ENCODE measurements around the gene PXDN.
"Not testable (repeated sequence)": the region's sequence is repeated elsewhere in the genome, so short reads cannot be mapped to it uniquely, and the experiment has no call there.

PXDN gene

DNA sequence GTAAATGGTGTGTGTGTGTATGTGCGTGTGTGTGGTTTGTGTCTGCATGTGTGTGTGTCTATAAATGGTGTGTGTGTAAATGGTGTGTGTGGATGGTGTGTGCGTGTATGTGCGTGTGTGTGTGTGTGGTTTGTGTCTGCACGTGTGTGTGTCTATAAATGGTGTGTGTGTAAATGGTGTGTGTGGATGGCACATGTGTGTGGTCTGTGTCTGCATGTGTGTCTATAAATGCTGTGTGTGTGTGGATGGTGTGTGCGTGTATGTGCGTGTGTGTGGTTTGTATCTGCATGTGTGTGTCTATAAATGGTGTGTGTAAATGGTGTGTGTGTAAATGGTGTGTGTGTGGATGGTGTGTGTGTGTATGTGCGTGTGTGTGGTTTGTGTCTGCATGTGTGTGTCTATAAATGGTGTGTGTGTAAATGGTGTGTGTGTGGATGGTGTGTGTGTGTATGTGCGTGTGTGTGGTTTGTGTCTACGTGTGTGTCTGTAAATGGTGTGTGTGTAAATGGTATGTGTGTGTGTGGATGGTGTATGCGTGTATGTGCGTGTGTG lies 64.8 kb downstream of the PXDN start:
- H3K36me3 Mint-ChIP-seq (ENCODE audit: low read depth); H3K27ac Mint-ChIP-seq; intact Hi-C loops (cut with micrococcal nuclease); H3K9me3 Mint-ChIP-seq; H3K4me1 Mint-ChIP-seq (ENCODE audit: low read depth); H3K4me3 Mint-ChIP-seq; H3K27me3 Mint-ChIP-seq: not testable (repeated sequence)

- H3K4me3 Mint-ChIP-seq; H3K9me3 Mint-ChIP-seq; H3K27ac Mint-ChIP-seq; H3K4me1 Mint-ChIP-seq (ENCODE audit: low read depth); intact Hi-C loops (cut with micrococcal nuclease); H3K27me3 Mint-ChIP-seq; H3K36me3 Mint-ChIP-seq (ENCODE audit: low read depth): not testable (repeated sequence)
Observed at GRCh38 chr2:1679065-1679464, 65.2 kb downstream of the PXDN start.

DNA sequence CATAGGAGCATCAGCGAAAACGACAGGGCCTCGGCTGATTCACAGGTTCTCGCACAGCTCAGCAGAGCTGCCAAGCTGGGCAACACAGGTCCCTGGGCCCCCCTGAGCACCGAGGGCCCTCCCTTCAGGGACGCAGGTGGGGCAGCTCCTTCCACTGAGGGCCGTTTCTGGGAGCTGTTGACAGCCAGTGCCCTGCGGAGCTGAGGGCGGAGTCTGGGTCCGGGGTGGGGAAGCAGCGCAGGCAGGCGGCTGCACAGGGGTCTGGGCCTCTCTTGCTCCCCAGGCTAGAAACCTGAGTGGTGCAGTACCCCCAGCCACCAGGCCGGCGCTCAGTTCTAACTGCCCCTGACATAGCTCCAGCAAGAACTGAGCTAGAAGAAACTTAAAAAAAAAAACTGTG lies 65.7 kb downstream of the PXDN start:
- H3K4me1 Mint-ChIP-seq (ENCODE audit: low read depth): no peaks in the 10 kb centered on the region
- H3K9me3 Mint-ChIP-seq: no peaks in the 10 kb centered on the region
- intact Hi-C loops (cut with micrococcal nuclease): no loop called here

DNA sequence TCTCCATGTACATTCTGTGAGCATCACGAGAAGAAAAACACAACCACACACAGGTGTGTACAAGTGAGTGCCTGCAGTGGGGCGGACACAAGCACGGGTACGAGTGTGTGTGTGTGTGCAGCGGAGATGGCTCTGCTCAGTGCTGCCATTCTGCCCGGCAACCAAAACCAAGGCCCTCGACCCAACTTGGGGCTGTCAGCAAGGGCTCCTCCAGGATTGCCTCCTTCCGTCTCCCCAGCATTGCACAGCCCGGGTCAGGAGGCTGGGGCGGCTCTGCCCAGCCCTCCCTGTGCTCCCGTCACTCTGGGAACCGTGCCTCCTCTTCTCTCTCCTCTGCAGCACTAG lies 66.5 kb downstream of the PXDN start:
- intact Hi-C loops (cut with micrococcal nuclease): no loop called here
- Mint-ChIP-seq H3K4me1 (ENCODE audit: low read depth) (no peaks in the 10 kb centered on the region), H3K4me3 (no peak overlapping the region), H3K27me3 (no peaks in the 10 kb centered on the region), H3K36me3 (ENCODE audit: low read depth) (no peaks in the 10 kb centered on the region), H3K27ac (no peak overlapping the region), H3K9me3 (no peaks in the 10 kb centered on the region)

More for the DNA sequence above, 65.7 kb downstream of the PXDN start:
- Mint-ChIP-seq H3K36me3 (ENCODE audit: low read depth) (no peaks in the 10 kb centered on the region), H3K27me3 (no peaks in the 10 kb centered on the region), H3K4me3 (no peak overlapping the region), H3K27ac (no peak overlapping the region)

GRCh38 chr2:1676913-1677820 lies 67.1 kb downstream of the PXDN start:
- Mint-ChIP-seq H3K9me3 (no peaks in the 10 kb centered on the region), H3K27me3 (no peaks in the 10 kb centered on the region), H3K4me3 (no peak overlapping the region), H3K27ac (no peak overlapping the region), H3K36me3 (ENCODE audit: low read depth) (no peaks in the 10 kb centered on the region), H3K4me1 (ENCODE audit: low read depth) (no peaks in the 10 kb centered on the region)
- intact Hi-C loops (cut with micrococcal nuclease): no loop called here

GRCh38 chr2:1676091-1676912 lies 68.0 kb downstream of the PXDN start:
- Mint-ChIP-seq H3K4me3 (no peak overlapping the region), H3K9me3 (no peaks in the 10 kb centered on the region), H3K27ac (no peak overlapping the region), H3K27me3 (no peaks in the 10 kb centered on the region), H3K36me3 (ENCODE audit: low read depth) (no peaks in the 10 kb centered on the region), H3K4me1 (ENCODE audit: low read depth) (no peaks in the 10 kb centered on the region)
- intact Hi-C loops (cut with micrococcal nuclease): no loop called here

DNA sequence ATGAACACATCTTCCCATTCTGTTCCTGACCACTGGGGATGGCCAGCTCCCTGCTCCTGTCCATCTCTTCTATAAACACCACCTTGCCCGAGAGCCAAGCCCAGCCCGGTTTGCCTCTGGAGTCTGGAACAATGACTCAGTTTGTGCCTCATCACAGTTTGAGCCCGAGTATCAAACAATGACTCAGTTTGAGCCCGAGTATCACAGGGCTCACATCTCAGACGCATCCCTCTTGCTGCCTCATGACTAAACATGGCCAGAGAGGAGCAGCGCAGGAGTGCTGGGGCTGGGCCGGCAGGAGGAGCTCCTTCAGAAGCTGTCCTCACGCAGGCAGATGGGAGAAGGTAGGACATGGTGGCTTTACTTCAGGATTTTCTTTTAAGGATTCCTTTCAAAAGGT lies 68.7 kb downstream of the PXDN start:
- H3K4me1 Mint-ChIP-seq (ENCODE audit: low read depth): no peaks in the 10 kb centered on the region
- intact Hi-C loops (cut with micrococcal nuclease): no loop called here
- H3K4me3 Mint-ChIP-seq: no peak overlapping the region
- H3K27me3 Mint-ChIP-seq: no peaks in the 10 kb centered on the region
- H3K9me3 Mint-ChIP-seq: no peaks in the 10 kb centered on the region
- H3K27ac Mint-ChIP-seq: no peak overlapping the region
- no peaks in the 10 kb centered on the region for H3K36me3 Mint-ChIP-seq (ENCODE audit: low read depth)

DNA sequence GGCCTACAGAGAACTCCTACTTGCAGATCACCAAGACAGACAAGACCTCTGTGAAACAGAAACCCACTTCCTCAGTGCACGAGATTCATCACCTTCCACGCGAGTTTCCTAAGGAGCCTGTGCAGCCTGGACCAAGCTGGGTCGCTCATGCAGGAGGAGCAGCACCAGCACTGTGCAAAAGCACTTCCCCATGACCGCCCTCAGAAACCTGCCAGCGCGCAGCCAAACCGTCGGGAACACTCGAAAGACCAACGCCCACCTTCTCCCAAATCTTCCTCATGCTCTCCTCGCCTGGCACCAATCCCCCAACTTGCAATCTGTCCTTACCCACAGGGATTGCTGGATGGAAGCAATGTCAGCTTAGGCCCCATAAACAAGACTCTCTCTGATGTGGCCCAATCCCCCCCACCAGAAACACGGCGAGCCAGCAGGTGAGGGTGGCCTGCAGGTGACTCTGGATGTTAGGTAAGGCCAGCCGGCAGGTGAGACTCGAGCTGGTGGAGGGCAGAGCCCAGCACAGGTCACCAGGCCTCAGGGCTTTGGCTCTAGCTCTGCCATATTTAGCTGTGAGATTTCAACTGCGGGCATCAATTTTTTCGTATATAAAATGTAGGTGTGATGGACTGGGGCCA lies 69.4 kb downstream of the PXDN start:
- H3K36me3 Mint-ChIP-seq (ENCODE audit: low read depth): no peaks in the 10 kb centered on the region
- H3K27me3 Mint-ChIP-seq: no peaks in the 10 kb centered on the region
- H3K9me3 Mint-ChIP-seq: no peaks in the 10 kb centered on the region
- intact Hi-C loops (cut with micrococcal nuclease): no loop called here
- no peaks in the 10 kb centered on the region for H3K4me1 Mint-ChIP-seq (ENCODE audit: low read depth)
- H3K27ac Mint-ChIP-seq: no peak overlapping the region
- H3K4me3 Mint-ChIP-seq: no peak overlapping the region

GRCh38 chr2:1674276-1674675 lies 70.0 kb downstream of the PXDN start:
- Mint-ChIP-seq H3K4me3 (no peak overlapping the region), H3K9me3 (no peaks in the 10 kb centered on the region), H3K27me3 (no peaks in the 10 kb centered on the region), H3K36me3 (ENCODE audit: low read depth) (no peaks in the 10 kb centered on the region), H3K4me1 (ENCODE audit: low read depth) (no peaks in the 10 kb centered on the region), H3K27ac (no peak overlapping the region)
- intact Hi-C loops (cut with micrococcal nuclease): no loop called here

DNA sequence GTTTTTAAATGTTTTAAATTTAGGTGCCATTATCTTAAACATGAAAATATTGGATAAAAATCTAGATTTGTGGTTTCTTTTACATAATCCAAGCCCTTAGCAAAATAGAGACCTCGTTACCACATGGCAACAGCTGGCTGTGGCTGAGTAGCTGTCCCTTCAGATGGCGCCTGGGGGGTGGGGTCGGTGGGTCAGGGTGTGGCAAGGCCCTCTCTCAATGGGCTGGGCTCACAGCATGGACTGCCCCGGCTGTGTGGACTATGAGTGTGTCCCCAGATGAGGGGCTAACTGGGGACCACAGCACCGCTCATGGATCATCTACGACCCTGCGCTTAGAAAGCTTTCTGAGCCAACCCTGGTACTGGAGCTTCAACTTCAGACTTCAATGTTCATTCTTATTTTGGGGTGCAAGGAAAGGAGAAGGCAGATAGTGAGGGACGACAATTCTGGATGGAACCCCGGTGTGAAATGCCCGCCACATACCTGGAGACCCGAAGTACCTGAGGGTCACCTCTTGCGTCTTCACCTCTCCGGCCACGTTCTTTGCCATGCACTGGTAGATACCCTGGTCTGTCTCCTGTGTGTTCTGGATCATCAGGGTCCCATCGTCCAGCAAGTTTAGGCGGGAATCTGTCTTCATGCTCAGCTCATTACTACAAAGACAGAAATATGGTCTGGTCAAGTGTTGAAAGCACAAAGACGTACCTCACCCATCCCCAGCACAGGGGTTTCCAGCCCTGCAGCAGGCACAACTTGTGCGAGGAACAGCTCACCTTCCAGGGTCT lies 71.0 kb downstream of the PXDN start:
- H3K4me1 Mint-ChIP-seq (ENCODE audit: low read depth): no peaks in the 10 kb centered on the region
- no peaks in the 10 kb centered on the region for H3K9me3 Mint-ChIP-seq
- no peak overlapping the region for H3K4me3 Mint-ChIP-seq
- no peaks in the 10 kb centered on the region for H3K27me3 Mint-ChIP-seq
- intact Hi-C loops (cut with micrococcal nuclease): no loop called here
- no peak overlapping the region for H3K27ac Mint-ChIP-seq
- no peaks in the 10 kb centered on the region for H3K36me3 Mint-ChIP-seq (ENCODE audit: low read depth)

DNA sequence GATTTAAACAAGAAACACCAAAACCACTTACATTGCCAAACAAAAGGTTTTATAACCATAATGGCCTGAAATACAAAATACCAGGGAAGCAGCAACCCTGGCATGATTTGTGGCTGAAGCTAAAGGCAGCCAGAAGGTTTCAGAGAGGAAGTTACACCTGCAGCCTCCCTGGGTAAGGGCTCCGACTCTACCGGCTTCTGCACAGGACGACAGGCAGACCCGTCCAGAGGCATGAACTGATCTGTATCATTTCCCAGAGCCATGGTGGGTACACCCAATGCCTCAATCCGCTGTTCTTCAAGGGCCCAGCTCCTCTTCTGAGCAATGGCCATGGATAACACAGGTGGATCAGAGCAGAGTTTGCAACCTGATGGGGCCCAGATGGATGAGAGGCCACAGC lies 71.6 kb downstream of the PXDN start:
- H3K27me3 Mint-ChIP-seq: no peaks in the 10 kb centered on the region
- no peak overlapping the region for H3K4me3 Mint-ChIP-seq
- H3K4me1 Mint-ChIP-seq (ENCODE audit: low read depth): no peaks in the 10 kb centered on the region
- no peaks in the 10 kb centered on the region for H3K9me3 Mint-ChIP-seq
- H3K36me3 Mint-ChIP-seq (ENCODE audit: low read depth): no peaks in the 10 kb centered on the region
- H3K27ac Mint-ChIP-seq: no peak overlapping the region
- intact Hi-C loops (cut with micrococcal nuclease): no loop called here

DNA sequence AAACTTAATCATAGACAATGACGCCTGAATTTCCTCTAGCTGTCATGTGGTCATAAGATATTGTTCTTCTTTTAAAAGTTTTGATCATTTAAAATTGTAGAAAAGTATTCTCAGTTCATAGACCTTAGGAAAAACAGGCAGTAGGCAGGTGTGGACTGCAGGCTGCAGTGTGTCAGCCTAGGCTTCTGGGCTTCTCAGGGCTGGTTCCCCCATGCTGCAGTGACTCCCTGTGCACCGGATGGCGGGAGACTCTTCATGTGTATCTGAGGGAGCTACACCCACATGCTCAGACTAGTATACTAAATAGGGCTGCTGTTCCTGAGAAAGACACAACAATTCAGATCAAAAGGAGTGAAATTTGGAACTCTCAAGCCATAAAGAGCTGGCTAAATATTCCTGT lies 72.4 kb downstream of the PXDN start:
- Mint-ChIP-seq H3K4me1 (ENCODE audit: low read depth) (no peaks in the 10 kb centered on the region), H3K9me3 (no peaks in the 10 kb centered on the region), H3K27me3 (no peaks in the 10 kb centered on the region), H3K36me3 (ENCODE audit: low read depth) (no peaks in the 10 kb centered on the region), H3K27ac (no peak overlapping the region), H3K4me3 (no peak overlapping the region)
- intact Hi-C loops (cut with micrococcal nuclease): no loop called here

GRCh38 chr2:1670636-1671035 lies 73.7 kb downstream of the PXDN start:
- no peaks in the 10 kb centered on the region for H3K4me1 Mint-ChIP-seq (ENCODE audit: low read depth)
- no peaks in the 10 kb centered on the region for H3K36me3 Mint-ChIP-seq (ENCODE audit: low read depth)
- H3K9me3 Mint-ChIP-seq: no peaks in the 10 kb centered on the region
- intact Hi-C loops (cut with micrococcal nuclease): no loop called here
- H3K4me3 Mint-ChIP-seq: no peak overlapping the region
- H3K27me3 Mint-ChIP-seq: no peaks in the 10 kb centered on the region
- H3K27ac Mint-ChIP-seq: no peak overlapping the region

All from dendritic cell treated with granulocyte-macrophage colony-stimulating factor and Interleukin-4, amounts not matched to agents 40 ng/mL and 50 ng/mL, for 4 days (primary cell).